ENCODE results near the gene BCAT1. TPM values are rescaled to one million over a fixed set of nuclear protein-coding genes. Genes with fewer than 3 reads are reported as not detected.
"Not testable (repeated sequence)": the region's sequence is repeated elsewhere in the genome, so short reads cannot be mapped to it uniquely, and the experiment has no call there.

BCAT1 gene
- total and polyA plus RNA-seq, 2 experiments from 2014 or later, result 53.6 to 181 TPM

- TF ChIP-seq ZNF462 (CRISPR knock-in tag; IDR thresholded peaks at IDR 0.05) (no peak), EZH2phosphoT487 (IDR thresholded peaks at IDR 0.05; ENCODE audit: unreplicated experiment) (no peak), EZH2 (IDR thresholded peaks at IDR 0.05; ENCODE audit: low read depth, unreplicated experiment) (no peak), JUNB (IDR thresholded peaks at IDR 0.05; ENCODE audit: unreplicated experiment) (no peak), ZNF114 (CRISPR knock-in tag; IDR thresholded peaks at IDR 0.05) (no peak)
- TF ChIP-seq, protein P1, sequence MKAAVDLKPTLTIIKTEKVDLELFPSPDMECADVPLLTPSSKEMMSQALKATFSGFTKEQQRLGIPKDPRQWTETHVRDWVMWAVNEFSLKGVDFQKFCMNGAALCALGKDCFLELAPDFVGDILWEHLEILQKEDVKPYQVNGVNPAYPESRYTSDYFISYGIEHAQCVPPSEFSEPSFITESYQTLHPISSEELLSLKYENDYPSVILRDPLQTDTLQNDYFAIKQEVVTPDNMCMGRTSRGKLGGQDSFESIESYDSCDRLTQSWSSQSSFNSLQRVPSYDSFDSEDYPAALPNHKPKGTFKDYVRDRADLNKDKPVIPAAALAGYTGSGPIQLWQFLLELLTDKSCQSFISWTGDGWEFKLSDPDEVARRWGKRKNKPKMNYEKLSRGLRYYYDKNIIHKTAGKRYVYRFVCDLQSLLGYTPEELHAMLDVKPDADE (IDR thresholded peaks at IDR 0.05), result no peak
Observed at GRCh38 chr12:24810378-24810777, 138.5 kb downstream of the BCAT1 start (continued).

GRCh38 chr12:24809306-24809705, 139.6 kb downstream of the BCAT1 start:
- not testable (repeated sequence) for H3K36me3 ChIP-seq (ENCODE audit: insufficient read depth); H4K20me1 ChIP-seq (replicated peaks; ENCODE audit: insufficient read depth); H2AFZ ChIP-seq; H3K4me1 ChIP-seq (ENCODE audit: insufficient read depth); H3K27ac ChIP-seq (ENCODE audit: low read depth); DNase-seq (ENCODE audit: low spot score); H3K27ac Mint-ChIP-seq; H3K4me2 ChIP-seq; H3K4me3 ChIP-seq; H3K27me3 ChIP-seq (ENCODE audit: insufficient read depth); H3K79me2 ChIP-seq (replicated peaks; ENCODE audit: insufficient read depth); ATAC-seq; H3K4me3 Mint-ChIP-seq; H3F3A ChIP-seq (replicated peaks; ENCODE audit: low read depth); H3K4me1 Mint-ChIP-seq; H3K9me2 ChIP-seq (ENCODE audit: insufficient read depth)
- H3K9me3 Mint-ChIP-seq, result peaks cover 18% of the 10 kb centered on the region; the same call in 2 of the 3 replicates
- peaks cover 26% of the 10 kb centered on the region for H3K36me3 Mint-ChIP-seq (ENCODE audit: low read depth)
- peaks cover 11% of the 10 kb centered on the region for H3K27me3 Mint-ChIP-seq (ENCODE audit: insufficient read depth, low read depth, poor library complexity)
